Suprapubic skin (tissue), 4 donors: ENCODE data around the gene TOMM6. TPM values are rescaled to one million over a fixed set of nuclear protein-coding genes. Genes with fewer than 3 reads are reported as not detected.

Source experiments
- DNase-seq, 2 donors: peaks; one replicate each; pipeline ENCODE4 v3.0.0-alpha.2; 2019; ENCODE audit warnings: low spot score in 2 of 2
- H3K27ac ChIP-seq: fragments of 200-600 bp; sonication (generic); one replicate; pipeline ENCODE4 v1.5.1; 2019
- H3K27me3 ChIP-seq: fragments of 200-600 bp; sonication (generic); one replicate; pipeline ENCODE4 v1.5.1; 2019
- H3K36me3 ChIP-seq: fragments of 200-600 bp; sonication (generic); one replicate; pipeline ENCODE4 v1.5.1; 2019
- H3K4me1 ChIP-seq: fragments of 200-600 bp; sonication (generic); one replicate; pipeline ENCODE4 v1.5.1; 2019
- H3K4me3 ChIP-seq: fragments of 200-600 bp; sonication (generic); one replicate; pipeline ENCODE4 v1.5.1; 2019; ENCODE audit warnings: mild to moderate bottlenecking
- H3K9me3 ChIP-seq: fragments of 200-600 bp; sonication (generic); one replicate; pipeline ENCODE4 v1.5.1; 2019
- CTCF ChIP-seq, 2 donors: fragments of 200-600 bp in 1 of 2; fragments of 450-650 bp in 1 of 2; sonication (generic) in 1 of 2; IDR thresholded peaks; one replicate each; pipeline ENCODE4 v1.5.1; 2016 to 2019; ENCODE audit warnings: antibody characterized with exemption in 2 of 2, mild to moderate bottlenecking in 1 of 2, moderate library complexity in 1 of 2
- EP300 ChIP-seq: sonication (generic); formaldehyde crosslinking; IDR thresholded peaks from one replicate; pipeline ENCODE4 v1.6.1; 2017; ENCODE audit warnings: antibody characterized with exemption
- POLR2A ChIP-seq, 2 donors: fragments of 450-650 bp; IDR thresholded peaks; one replicate each; pipeline ENCODE4 v1.6.1; 2017; ENCODE audit warnings: antibody characterized with exemption in 2 of 2, mild to moderate bottlenecking in 2 of 2, moderate library complexity in 2 of 2
- POLR2AphosphoS5 ChIP-seq, 3 donors: sonication (generic); formaldehyde crosslinking; IDR thresholded peaks; one replicate each; pipeline ENCODE4 v1.6.1; 2017; ENCODE audit warnings: antibody characterized with exemption in 3 of 3
- WGBS: methylation state at CpG from one replicate; pipeline ENCODE4 v1.1.5; 2018; 5-methylcytosine and 5-hydroxymethylcytosine counted together
- total RNA-seq, 4 donors: library from RNA; depleted of rRNA; stranded (reverse); fragments of >200 nt; gene quantifications; one replicate each; pipeline ENCODE4 v1.1.0, GENCODE V29; 2016

Gene TOMM6
- total RNA-seq, 4 donors from 2014 or later, result 50.2 to 165 (median 136) TPM

- TF ChIP-seq EP300, result no peak
- TF ChIP-seq CTCF (IDR thresholded peaks at IDR 0.05), result no peak
- TF ChIP-seq POLR2A (IDR thresholded peaks at IDR 0.05), result no peak
- TF ChIP-seq POLR2AphosphoS5 (IDR thresholded peaks at IDR 0.05), result no peak
- no peaks in the 10 kb centered on the region for H3K36me3 ChIP-seq
- H3K9me3 ChIP-seq, result no peaks in the 10 kb centered on the region
- H3K4me1 ChIP-seq, result no peaks in the 10 kb centered on the region
- no peak overlapping the region for H3K4me3 ChIP-seq
- no peak overlapping the region for H3K27ac ChIP-seq
- WGBS, result 86% methylated on average over 6 of the region's 6 CpGs
- peaks cover 4% of the 10 kb centered on the region for H3K27me3 ChIP-seq
- no peak for DNase-seq
Observed at GRCh38 chr6:41757271-41757670, 30.2 kb upstream of the TOMM6 start.

- WGBS, result 82% methylated on average over 7 of the region's 8 CpGs
- no peak for DNase-seq
- H3K36me3 ChIP-seq, result no peaks in the 10 kb centered on the region
- no peak overlapping the region for H3K27ac ChIP-seq
- TF ChIP-seq CTCF (IDR thresholded peaks at IDR 0.05) (no peak), POLR2AphosphoS5 (IDR thresholded peaks at IDR 0.05) (no peak), POLR2A (IDR thresholded peaks at IDR 0.05) (no peak), EP300 (no peak)
- H3K4me3 ChIP-seq, result no peak overlapping the region
- H3K4me1 ChIP-seq, result no peaks in the 10 kb centered on the region
- H3K9me3 ChIP-seq, result no peaks in the 10 kb centered on the region
- peaks cover 4% of the 10 kb centered on the region for H3K27me3 ChIP-seq
Observed at GRCh38 chr6:41757931-41758640, 29.4 kb upstream of the TOMM6 start.

DNA sequence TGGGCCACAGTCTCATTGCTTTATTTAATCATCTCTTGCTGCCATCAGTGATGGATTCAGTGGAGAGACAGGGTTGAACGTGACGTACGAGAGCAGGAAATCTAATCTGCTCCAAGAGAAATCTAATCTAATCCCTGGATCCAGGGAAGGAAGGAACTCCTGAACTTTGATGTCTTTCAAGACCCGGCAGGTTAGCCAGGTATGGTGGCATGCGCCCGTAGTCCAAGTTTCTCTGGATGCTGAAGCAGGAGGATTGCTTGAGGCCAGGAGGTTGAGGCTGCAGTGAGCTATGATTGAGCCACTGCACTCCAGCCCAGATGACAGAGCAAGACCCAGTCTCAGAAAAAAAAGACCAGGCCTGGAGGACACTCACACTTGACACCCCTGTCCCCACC, 28.9 kb upstream of the TOMM6 start:
- Histone ChIP-seq H3K27me3 (peaks cover 4% of the 10 kb centered on the region), H3K9me3 (no peaks in the 10 kb centered on the region), H3K36me3 (no peaks in the 10 kb centered on the region), H3K4me1 (no peaks in the 10 kb centered on the region), H3K27ac (no peak overlapping the region), H3K4me3 (no peak overlapping the region)
- DNase-seq, result no peak
- 95% methylated on average over 6 of the region's 6 CpGs for WGBS
- TF ChIP-seq EP300, result no peak
- no peak for TF ChIP-seq CTCF (IDR thresholded peaks at IDR 0.05)
- no peak for TF ChIP-seq POLR2A (IDR thresholded peaks at IDR 0.05)
- no peak for TF ChIP-seq POLR2AphosphoS5 (IDR thresholded peaks at IDR 0.05)

- TF ChIP-seq POLR2A (IDR thresholded peaks at IDR 0.05), result no peak
- TF ChIP-seq CTCF (IDR thresholded peaks at IDR 0.05), result no peak
- TF ChIP-seq EP300, result no peak
- TF ChIP-seq POLR2AphosphoS5 (IDR thresholded peaks at IDR 0.05), result no peak
- 93% methylated on average over 8 of the region's 13 CpGs for WGBS
- DNase-seq, result no peak
- peaks cover 4% of the 10 kb centered on the region for H3K27me3 ChIP-seq
- no peak overlapping the region for H3K27ac ChIP-seq
- H3K4me1 ChIP-seq, result no peaks in the 10 kb centered on the region
- H3K9me3 ChIP-seq, result no peaks in the 10 kb centered on the region
- H3K4me3 ChIP-seq, result no peak overlapping the region
- no peaks in the 10 kb centered on the region for H3K36me3 ChIP-seq
Observed at GRCh38 chr6:41759106-41759904, 28.2 kb upstream of the TOMM6 start.

- WGBS, result 83% methylated on average over 2 of the region's 2 CpGs
- Histone ChIP-seq H3K36me3 (no peaks in the 10 kb centered on the region), H3K27ac (no peak overlapping the region), H3K9me3 (no peaks in the 10 kb centered on the region), H3K4me3 (no peak overlapping the region), H3K27me3 (peaks cover 4% of the 10 kb centered on the region), H3K4me1 (no peaks in the 10 kb centered on the region)
- no peak for DNase-seq
- TF ChIP-seq EP300, result no peak
- no peak for TF ChIP-seq POLR2A (IDR thresholded peaks at IDR 0.05)
- no peak for TF ChIP-seq CTCF (IDR thresholded peaks at IDR 0.05)
- TF ChIP-seq POLR2AphosphoS5 (IDR thresholded peaks at IDR 0.05), result no peak
Observed at GRCh38 chr6:41759905-41760579, 27.5 kb upstream of the TOMM6 start.
